ENCODE data around the gene TMA7B. TPM values are rescaled to one million over a fixed set of nuclear protein-coding genes. Genes with fewer than 3 reads are reported as not detected.

Gene TMA7B
- total RNA-seq, 1 experiment from 2014 or later = not detected

- no peaks in the 10 kb centered on the region for H3K79me2 ChIP-seq (ENCODE audit: low read length)
- ChIA-PET POLR2A (ENCODE audit: unreplicated experiment) (no interaction called here), CTCF (no interaction called here)
- no peak overlapping the region for H3K4me2 ChIP-seq (ENCODE audit: low read length)
- BruUV-seq (replicated peaks) = no TSS peak
- H3K9me3 ChIP-seq (ENCODE audit: low read length) = no peaks in the 10 kb centered on the region
- intact Hi-C loops (cut with micrococcal nuclease) = no loop called here
- no peaks in the 10 kb centered on the region for H3K36me3 ChIP-seq (ENCODE audit: low read depth, low read length)
- peaks cover 17% of the 10 kb centered on the region for H3K4me1 ChIP-seq (ENCODE audit: insufficient read depth, low read length)
- H3K9me2 ChIP-seq (replicated peaks; ENCODE audit: low read length) = no peaks in the 10 kb centered on the region
- no peak overlapping the region for H3K9ac ChIP-seq (ENCODE audit: low read length)
- DNase-seq (no peak), ATAC-seq (no peak)
- H3K4me3 ChIP-seq (ENCODE audit: low read length) = no peak overlapping the region
- no peak overlapping the region for H2AFZ ChIP-seq (ENCODE audit: low read length)
- TF ChIP-seq EZH2phosphoT487 (IDR thresholded peaks at IDR 0.05; ENCODE audit: borderline replicate concordance, low read length) (no peak), EZH2 (IDR thresholded peaks at IDR 0.05; ENCODE audit: low read length, unreplicated experiment) (no peak), CTCF (conservative IDR thresholded peaks at IDR 0.05; ENCODE audit: low read depth, low read length) (no peak)
- H3K27ac ChIP-seq (ENCODE audit: low read length) = no peak overlapping the region
- peaks cover 5% of the 10 kb centered on the region; the same call in 1 of the 2 replicates for H3K27me3 ChIP-seq (ENCODE audit: low read length)
- no peaks in the 10 kb centered on the region for H4K20me1 ChIP-seq (ENCODE audit: low read length)
- H3F3A ChIP-seq (ENCODE audit: low read length, unreplicated experiment) = no peaks in the 10 kb centered on the region
Measured at GRCh38 chr22:39966470-39966869, 6.3 kb downstream of the TMA7B start.

GRCh38 chr22:39967103-39967829 lies 7.1 kb downstream of the TMA7B start:
- CTCF ChIA-PET = no interaction called here
- peaks cover 13% of the 10 kb centered on the region for H3K27me3 ChIP-seq (ENCODE audit: low read length)
- no TSS peak for BruUV-seq (replicated peaks)

More at GRCh38 chr22:39967103-39967829, 7.1 kb downstream of the TMA7B start:
- ATAC-seq (peak; percentile 51), DNase-seq (peak; percentile 33)
- Histone ChIP-seq H3K4me3 (ENCODE audit: low read length) (no peak overlapping the region), H3K27ac (ENCODE audit: low read length) (no peak overlapping the region), H3K9ac (ENCODE audit: low read length) (no peak overlapping the region), H3F3A (ENCODE audit: low read length, unreplicated experiment) (no peaks in the 10 kb centered on the region), H3K36me3 (ENCODE audit: low read depth, low read length) (no peaks in the 10 kb centered on the region), H2AFZ (ENCODE audit: low read length) (no peak overlapping the region), H3K4me2 (ENCODE audit: low read length) (peak overlapping the region; percentile 27; the same call in 1 of the 2 replicates), H3K4me1 (ENCODE audit: insufficient read depth, low read length) (peaks cover 10% of the 10 kb centered on the region; the same call in 1 of the 2 replicates), H4K20me1 (ENCODE audit: low read length) (no peaks in the 10 kb centered on the region), H3K9me2 (replicated peaks; ENCODE audit: low read length) (no peaks in the 10 kb centered on the region), H3K79me2 (ENCODE audit: low read length) (no peaks in the 10 kb centered on the region), H3K9me3 (ENCODE audit: low read length) (no peaks in the 10 kb centered on the region)
- TF ChIP-seq EZH2phosphoT487 (IDR thresholded peaks at IDR 0.05; ENCODE audit: borderline replicate concordance, low read length) = no peak
- no peak for TF ChIP-seq EZH2 (IDR thresholded peaks at IDR 0.05; ENCODE audit: low read length, unreplicated experiment)
- TF ChIP-seq CTCF (conservative IDR thresholded peaks at IDR 0.05; ENCODE audit: low read depth, low read length) = no peak
- intact Hi-C loops (cut with micrococcal nuclease) = no loop called here
- POLR2A ChIA-PET (ENCODE audit: unreplicated experiment) = interaction anchor here (0.6 kb wide), 1 partner anchor 24 kb away, joined by 4 read pairs; no protein-coding TSS in a partner anchor
